ENCODE data around the gene TSPYL6. TPM values are rescaled to one million over a fixed set of nuclear protein-coding genes. Genes with fewer than 3 reads are reported as not detected.

Gene TSPYL6
- total RNA-seq, 2 donors from 2014 or later = not detected

Other genes starting within 250 kb of the TSPYL6 start
- gene ACYP2, start 140.6 kb downstream of the TSPYL6 start, total RNA-seq = 1 to 10 TPM; 7.2 to 9.7 TPM
- gene SPTBN1, start 200.1 kb upstream of the TSPYL6 start, total RNA-seq = 100 to 1,000 TPM in 1 of 2 donors, 10 to 100 TPM in 1; 85.3 to 101 TPM

All from activated T-helper 17 cell treated with anti-CD3 and anti-CD28 coated beads, Interleukin-2, amount 50 U/mL, for 72 hours (primary cell).